ENCODE results near the gene ELF3.

The ELF3 gene

DNA sequence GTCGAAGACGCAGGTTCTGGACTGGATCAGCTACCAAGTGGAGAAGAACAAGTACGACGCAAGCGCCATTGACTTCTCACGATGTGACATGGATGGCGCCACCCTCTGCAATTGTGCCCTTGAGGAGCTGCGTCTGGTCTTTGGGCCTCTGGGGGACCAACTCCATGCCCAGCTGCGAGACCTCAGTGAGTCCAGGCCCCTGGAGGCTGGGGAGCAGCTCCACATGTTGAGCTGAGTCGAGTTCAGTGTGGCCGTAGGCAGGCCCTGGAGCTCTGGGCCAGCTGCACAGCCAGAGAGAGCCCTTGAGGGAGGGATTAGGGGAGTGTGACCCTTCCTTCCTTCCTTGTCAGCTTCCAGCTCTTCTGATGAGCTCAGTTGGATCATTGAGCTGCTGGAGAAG is 1.6 kb downstream of the ELF3 start:
- H3K4me3 ChIP-seq (ENCODE audit: low read depth, low read length) = no peak overlapping the region
- DNase-seq (ENCODE audit: low read depth) = no peak
- TF ChIP-seq, protein P1, sequence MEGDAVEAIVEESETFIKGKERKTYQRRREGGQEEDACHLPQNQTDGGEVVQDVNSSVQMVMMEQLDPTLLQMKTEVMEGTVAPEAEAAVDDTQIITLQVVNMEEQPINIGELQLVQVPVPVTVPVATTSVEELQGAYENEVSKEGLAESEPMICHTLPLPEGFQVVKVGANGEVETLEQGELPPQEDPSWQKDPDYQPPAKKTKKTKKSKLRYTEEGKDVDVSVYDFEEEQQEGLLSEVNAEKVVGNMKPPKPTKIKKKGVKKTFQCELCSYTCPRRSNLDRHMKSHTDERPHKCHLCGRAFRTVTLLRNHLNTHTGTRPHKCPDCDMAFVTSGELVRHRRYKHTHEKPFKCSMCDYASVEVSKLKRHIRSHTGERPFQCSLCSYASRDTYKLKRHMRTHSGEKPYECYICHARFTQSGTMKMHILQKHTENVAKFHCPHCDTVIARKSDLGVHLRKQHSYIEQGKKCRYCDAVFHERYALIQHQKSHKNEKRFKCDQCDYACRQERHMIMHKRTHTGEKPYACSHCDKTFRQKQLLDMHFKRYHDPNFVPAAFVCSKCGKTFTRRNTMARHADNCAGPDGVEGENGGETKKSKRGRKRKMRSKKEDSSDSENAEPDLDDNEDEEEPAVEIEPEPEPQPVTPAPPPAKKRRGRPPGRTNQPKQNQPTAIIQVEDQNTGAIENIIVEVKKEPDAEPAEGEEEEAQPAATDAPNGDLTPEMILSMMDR (IDR thresholded peaks at IDR 0.05; ENCODE audit: low read depth, low read length) = no peak
- TF ChIP-seq, protein P2, sequence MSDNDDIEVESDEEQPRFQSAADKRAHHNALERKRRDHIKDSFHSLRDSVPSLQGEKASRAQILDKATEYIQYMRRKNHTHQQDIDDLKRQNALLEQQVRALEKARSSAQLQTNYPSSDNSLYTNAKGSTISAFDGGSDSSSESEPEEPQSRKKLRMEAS (IDR thresholded peaks at IDR 0.05; ENCODE audit: low read depth, low read length) = no peak
- no peak for TF ChIP-seq POLR2A (IDR thresholded peaks at IDR 0.05; ENCODE audit: extremely low read depth, insufficient read length)
- TF ChIP-seq MYC (IDR thresholded peaks at IDR 0.05; ENCODE audit: low read depth, low read length) = no peak

DNA sequence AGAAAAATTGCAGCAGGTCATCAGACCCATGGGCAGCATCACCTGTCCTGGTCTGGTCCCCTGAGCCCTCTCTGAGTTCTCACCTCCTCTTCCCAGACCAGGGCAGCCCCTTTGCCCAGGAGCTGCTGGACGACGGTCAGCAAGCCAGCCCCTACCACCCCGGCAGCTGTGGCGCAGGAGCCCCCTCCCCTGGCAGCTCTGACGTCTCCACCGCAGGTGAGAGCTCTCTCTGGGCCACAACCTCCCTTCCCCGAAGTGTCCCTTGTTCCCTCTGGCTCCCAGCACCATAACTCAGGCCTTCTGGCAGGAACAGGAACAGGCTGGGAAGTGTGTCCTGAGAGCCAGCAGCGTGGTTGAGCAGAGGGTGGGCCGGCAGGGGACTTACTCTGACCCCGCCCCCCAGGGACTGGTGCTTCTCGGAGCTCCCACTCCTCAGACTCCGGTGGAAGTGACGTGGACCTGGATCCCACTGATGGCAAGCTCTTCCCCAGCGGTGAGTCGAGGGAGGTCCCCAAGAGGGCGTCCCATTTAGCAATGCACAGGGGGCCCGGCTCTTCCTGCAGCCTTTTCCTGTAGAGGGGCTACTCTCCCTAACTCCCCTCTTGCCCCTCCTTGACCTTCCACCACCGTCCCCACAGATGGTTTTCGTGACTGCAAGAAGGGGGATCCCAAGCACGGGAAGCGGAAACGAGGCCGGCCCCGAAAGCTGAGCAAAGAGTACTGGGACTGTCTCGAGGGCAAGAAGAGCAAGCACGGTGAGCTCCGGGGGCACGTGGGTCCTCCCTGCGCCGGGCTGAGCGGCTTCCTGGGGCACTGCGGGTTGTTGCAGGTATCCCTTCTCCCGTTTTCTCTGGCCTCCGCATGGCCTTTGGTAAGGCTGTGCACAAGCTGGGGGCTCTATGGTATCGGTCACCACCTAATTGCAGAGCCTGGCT is 2.4 kb downstream of the ELF3 start:
- TF ChIP-seq, protein P2 (IDR thresholded peaks at IDR 0.05; ENCODE audit: low read depth, low read length) = no peak
- TF ChIP-seq, protein P1 (IDR thresholded peaks at IDR 0.05; ENCODE audit: low read depth, low read length) = no peak
- TF ChIP-seq MYC (IDR thresholded peaks at IDR 0.05; ENCODE audit: low read depth, low read length) (no peak), POLR2A (IDR thresholded peaks at IDR 0.05; ENCODE audit: extremely low read depth, insufficient read length) (no peak)
- DNase-seq (ENCODE audit: low read depth) = no peak
- no peak overlapping the region for H3K4me3 ChIP-seq (ENCODE audit: low read depth, low read length)

DNA sequence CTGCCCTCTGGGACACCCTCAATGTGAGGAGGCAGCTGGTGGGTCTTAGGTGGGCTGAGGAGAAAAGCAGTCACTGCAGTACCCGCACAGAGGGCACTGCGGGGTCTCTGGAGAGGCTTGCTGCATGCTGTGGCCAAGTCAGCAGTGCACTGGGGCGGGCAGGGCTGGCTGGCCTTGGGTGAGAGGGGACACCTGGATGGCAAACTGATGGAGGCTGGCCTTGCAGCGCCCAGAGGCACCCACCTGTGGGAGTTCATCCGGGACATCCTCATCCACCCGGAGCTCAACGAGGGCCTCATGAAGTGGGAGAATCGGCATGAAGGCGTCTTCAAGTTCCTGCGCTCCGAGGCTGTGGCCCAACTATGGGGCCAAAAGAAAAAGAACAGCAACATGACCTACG is 3.2 kb downstream of the ELF3 start:
- H3K4me3 ChIP-seq (ENCODE audit: low read depth, low read length) = no peak overlapping the region
- TF ChIP-seq, protein P1 (IDR thresholded peaks at IDR 0.05; ENCODE audit: low read depth, low read length) = no peak
- no peak for TF ChIP-seq POLR2A (IDR thresholded peaks at IDR 0.05; ENCODE audit: extremely low read depth, insufficient read length)
- TF ChIP-seq MYC (IDR thresholded peaks at IDR 0.05; ENCODE audit: low read depth, low read length) = no peak
- TF ChIP-seq, protein P2 (IDR thresholded peaks at IDR 0.05; ENCODE audit: low read depth, low read length) = no peak
- DNase-seq (ENCODE audit: low read depth) = no peak

DNA sequence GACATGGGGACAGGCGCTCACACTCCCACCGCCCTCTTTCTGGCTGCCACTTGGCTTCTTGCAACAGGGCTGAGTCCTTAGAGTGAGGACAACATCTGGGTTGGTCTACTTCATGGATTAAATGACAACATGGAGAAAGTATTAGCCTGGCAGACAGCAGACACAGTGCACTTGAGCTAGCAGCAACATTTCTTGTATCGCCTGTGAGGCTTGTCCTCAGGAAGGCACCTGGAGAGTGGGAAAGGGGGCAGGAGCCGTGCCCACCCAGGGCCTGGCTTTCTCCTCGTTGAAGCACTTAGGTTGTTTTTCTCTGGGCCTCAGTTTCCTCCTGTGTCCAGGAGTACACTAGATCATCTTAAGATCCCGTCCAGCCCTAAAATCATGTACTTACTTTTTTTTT is 3.7 kb downstream of the ELF3 start:
- DNase-seq (ENCODE audit: low read depth) = no peak
- no peak overlapping the region for H3K4me3 ChIP-seq (ENCODE audit: low read depth, low read length)

DNA sequence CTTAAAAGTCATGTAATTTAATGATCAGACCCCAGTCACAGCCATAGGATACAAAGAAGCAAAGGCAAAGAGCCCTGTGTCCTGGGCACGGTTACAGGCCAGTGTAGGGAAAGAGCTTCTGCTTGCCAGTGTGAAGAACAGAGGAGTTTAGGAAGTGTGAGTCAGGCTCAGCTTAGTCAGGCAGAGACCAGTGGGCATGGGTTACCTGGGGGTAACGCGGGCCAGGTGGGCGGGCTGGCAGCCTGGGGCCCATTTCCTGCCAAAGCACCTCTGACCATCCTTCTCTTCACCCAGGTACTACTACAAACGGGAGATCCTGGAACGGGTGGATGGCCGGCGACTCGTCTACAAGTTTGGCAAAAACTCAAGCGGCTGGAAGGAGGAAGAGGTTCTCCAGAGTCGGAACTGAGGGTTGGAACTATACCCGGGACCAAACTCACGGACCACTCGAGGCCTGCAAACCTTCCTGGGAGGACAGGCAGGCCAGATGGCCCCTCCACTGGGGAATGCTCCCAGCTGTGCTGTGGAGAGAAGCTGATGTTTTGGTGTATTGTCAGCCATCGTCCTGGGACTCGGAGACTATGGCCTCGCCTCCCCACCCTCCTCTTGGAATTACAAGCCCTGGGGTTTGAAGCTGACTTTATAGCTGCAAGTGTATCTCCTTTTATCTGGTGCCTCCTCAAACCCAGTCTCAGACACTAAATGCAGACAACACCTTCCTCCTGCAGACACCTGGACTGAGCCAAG is 4.7 kb downstream of the ELF3 start:
- TF ChIP-seq, protein P2 (IDR thresholded peaks at IDR 0.05; ENCODE audit: low read depth, low read length) = no peak
- TF ChIP-seq POLR2A (IDR thresholded peaks at IDR 0.05; ENCODE audit: extremely low read depth, insufficient read length) (no peak), MYC (IDR thresholded peaks at IDR 0.05; ENCODE audit: low read depth, low read length) (no peak)
- TF ChIP-seq, protein P1 (IDR thresholded peaks at IDR 0.05; ENCODE audit: low read depth, low read length) = no peak
- no peak for DNase-seq (ENCODE audit: low read depth)
- no peak overlapping the region for H3K4me3 ChIP-seq (ENCODE audit: low read depth, low read length)

More for the DNA sequence above, 3.7 kb downstream of the ELF3 start:
- TF ChIP-seq, protein P2 (IDR thresholded peaks at IDR 0.05; ENCODE audit: low read depth, low read length) = no peak
- TF ChIP-seq, protein P1 (IDR thresholded peaks at IDR 0.05; ENCODE audit: low read depth, low read length) = no peak
- TF ChIP-seq MYC (IDR thresholded peaks at IDR 0.05; ENCODE audit: low read depth, low read length) = no peak
- no peak for TF ChIP-seq POLR2A (IDR thresholded peaks at IDR 0.05; ENCODE audit: extremely low read depth, insufficient read length)
